ENCODE data around the gene METTL23.

- TF ChIP-seq ZNF274 (IDR thresholded peaks at IDR 0.05; ENCODE audit: low read depth, low read length), result no peak
- TF ChIP-seq JUND (IDR thresholded peaks at IDR 0.05), result no peak
- no peak for TF ChIP-seq ZBTB33 (IDR thresholded peaks at IDR 0.05; ENCODE audit: extremely low read depth, insufficient replicate concordance, low read length)
- no peak for TF ChIP-seq CEBPB (IDR thresholded peaks at IDR 0.05; ENCODE audit: low read depth)
- TF ChIP-seq RAD21 (IDR thresholded peaks at IDR 0.05; ENCODE audit: low read depth), result no peak
- TF ChIP-seq POLR2A (IDR thresholded peaks at IDR 0.05; ENCODE audit: borderline replicate concordance, extremely low read depth, insufficient read depth, insufficient read length), result no peak
- no peak for TF ChIP-seq CTCF (IDR thresholded peaks at IDR 0.05 in 2 of 3, conservative IDR thresholded peaks at IDR 0.05 in 1 of 3; ENCODE audit: borderline replicate concordance in 1 of 3, insufficient read depth in 1 of 3, low read depth in 2 of 3, low read length in 2 of 3)
- no peak for TF ChIP-seq MAX (IDR thresholded peaks at IDR 0.05)
Observed at GRCh38 chr17:76720211-76720610, 6.4 kb upstream of the METTL23 start.

Measured in HCT116 (cell line).